Gastroesophageal sphincter (tissue), 4 donors: ENCODE data around the gene DSCAML1. TPM values are rescaled to one million over a fixed set of nuclear protein-coding genes. Genes with fewer than 3 reads are reported as not detected.

Experiments
- ATAC-seq: fragments of 150-250 bp; one replicate; pipeline ENCODE4 v1.9.1; 2016; ENCODE audit warnings: mild to moderate bottlenecking, moderate library complexity
- H3K27ac ChIP-seq, 4 donors: fragments of 200-600 bp; sonication (generic) in 3 of 4; 1 replicate in 3 of 4; 2 replicates in 1 of 4; pipeline ENCODE4 v1.5.1; 2016 to 2019
- H3K27me3 ChIP-seq: fragments of 200-600 bp; sonication (generic); one replicate; pipeline ENCODE4 v1.5.1; 2019
- H3K36me3 ChIP-seq, 2 donors: fragments of 200-600 bp; sonication (generic); one replicate each; pipeline ENCODE4 v1.5.1; 2019; ENCODE audit warnings: control low read depth in 1 of 2
- H3K4me1 ChIP-seq, 3 donors: fragments of 200-600 bp; sonication (generic); 1 replicate in 2 of 3; 2 replicates in 1 of 3; pipeline ENCODE4 v1.5.1; 2016 to 2019; ENCODE audit warnings: control low read depth in 2 of 3
- H3K4me3 ChIP-seq, 2 donors: fragments of 200-600 bp; sonication (generic); one replicate each; pipeline ENCODE4 v1.5.1; 2019; ENCODE audit warnings: mild to moderate bottlenecking in 1 of 2, moderate library complexity in 1 of 2
- H3K9me3 ChIP-seq, 3 donors: fragments of 200-600 bp; sonication (generic); one replicate each; pipeline ENCODE4 v1.5.1; 2017 to 2019; ENCODE audit warnings: control low read depth in 2 of 3
- CTCF ChIP-seq, 4 experiments: fragments of 200-600 bp in 2 of 4; fragments of 450-650 bp in 2 of 4; sonication (generic) in 1 of 4; IDR thresholded peaks; one replicate each; pipeline ENCODE4 v1.5.1; 2017 to 2019; ENCODE audit warnings: antibody characterized with exemption in 4 of 4, mild to moderate bottlenecking in 2 of 4, moderate library complexity in 2 of 4
- EP300 ChIP-seq: sonication (generic); formaldehyde crosslinking; IDR thresholded peaks from one replicate; pipeline ENCODE4 v1.6.1; 2017; ENCODE audit warnings: antibody characterized with exemption, mild to moderate bottlenecking
- POLR2A ChIP-seq, 2 donors: fragments of 450-650 bp; IDR thresholded peaks; one replicate each; pipeline ENCODE4 v1.6.1; 2017; ENCODE audit warnings: antibody characterized with exemption in 2 of 2, mild to moderate bottlenecking in 2 of 2, moderate library complexity in 1 of 2
- POLR2AphosphoS5 ChIP-seq: sonication (generic); formaldehyde crosslinking; IDR thresholded peaks from one replicate; pipeline ENCODE4 v1.6.1; 2017; ENCODE audit warnings: antibody characterized with exemption
- WGBS, 2 donors: methylation state at CpG; one replicate each; pipeline ENCODE4 v1.1.5; 2018; ENCODE audit warnings: low coverage in 1 of 2; 5-methylcytosine and 5-hydroxymethylcytosine counted together
- total RNA-seq, 4 donors: library from RNA; depleted of rRNA; stranded (reverse); fragments of >200 nt; gene quantifications; one replicate each; pipeline ENCODE4 v1.1.0, GENCODE V29; 2016

DSCAML1 gene
- 1 to 10 TPM in 1 of 4 donors, under 1 TPM in 3; 0.35 to 2.5 (median 0.73) TPM for total RNA-seq

- H3K4me1 ChIP-seq = peaks cover 0 to 21% (median 18%) of the 10 kb centered on the region in 3 donors
- peaks cover 63% of the 10 kb centered on the region for H3K27me3 ChIP-seq
- no peaks in the 10 kb centered on the region for H3K36me3 ChIP-seq
- TF ChIP-seq EP300 (no peak), POLR2A (IDR thresholded peaks at IDR 0.05) (no peak), POLR2AphosphoS5 (no peak), CTCF (IDR thresholded peaks at IDR 0.05) (no peak)
- H3K4me3 ChIP-seq = peak within 1 kb of the TSS in 1 of 2 donors; percentile 49
- ATAC-seq = peak; percentile 78
- WGBS, 2 donors = no CpG with 5 or more reads among the region's 66 CpGs
- no peaks in the 10 kb centered on the region for H3K9me3 ChIP-seq
- H3K27ac ChIP-seq = no peak within 1 kb of the TSS
Observed at GRCh38 chr11:117796872-117797529, at the start of gene DSCAML1. DSCAML1 (minus strand) TSS chr11:117797216; CDS start chr11:117797079, 137 bp downstream.

GRCh38 chr11:117843666-117844484 is 46.9 kb upstream of the DSCAML1 start:
- peak; percentile 66 for ATAC-seq
- WGBS, 2 donors = 0 to 3% methylated on average over 5 of the region's 9 CpGs

GRCh38 chr11:117842131-117842941 is 45.3 kb upstream of the DSCAML1 start:
- Histone ChIP-seq H3K4me1 (peaks cover 0 to 21% (median 0%) of the 10 kb centered on the region in 3 donors), H3K36me3 (peaks cover 0 to 38% of the 10 kb centered on the region in 2 donors), H3K4me3 (no peak overlapping the region), H3K27ac (peak overlapping the region in 1 of 4 donors; percentile 37), H3K9me3 (no peaks in the 10 kb centered on the region), H3K27me3 (no peaks in the 10 kb centered on the region)
- ATAC-seq = peak; percentile 46
- TF ChIP-seq CTCF (IDR thresholded peaks at IDR 0.05) (no peak), POLR2A (IDR thresholded peaks at IDR 0.05) (no peak), POLR2AphosphoS5 (no peak), EP300 (no peak)
- 66 to 100% methylated on average over 2 to 5 of the region's 16 CpGs for WGBS, 2 donors

More at GRCh38 chr11:117843666-117844484, 46.9 kb upstream of the DSCAML1 start:
- H3K4me1 ChIP-seq = peaks cover 0 to 21% (median 0%) of the 10 kb centered on the region in 3 donors
- H3K27ac ChIP-seq = no peak overlapping the region
- H3K4me3 ChIP-seq = no peak overlapping the region
- no peak for TF ChIP-seq EP300
- no peak for TF ChIP-seq POLR2A (IDR thresholded peaks at IDR 0.05)
- peak in 3 of 4 experiments; percentile 97 to 99 (median 99) for TF ChIP-seq CTCF (IDR thresholded peaks at IDR 0.05)
- peak; percentile 8 for TF ChIP-seq POLR2AphosphoS5
- no peaks in the 10 kb centered on the region for H3K9me3 ChIP-seq
- H3K36me3 ChIP-seq = peaks cover 0 to 23% of the 10 kb centered on the region in 2 donors
- no peaks in the 10 kb centered on the region for H3K27me3 ChIP-seq

GRCh38 chr11:117841551-117842031 is 44.6 kb upstream of the DSCAML1 start:
- Histone ChIP-seq H3K36me3 (peaks cover 0 to 44% of the 10 kb centered on the region in 2 donors), H3K9me3 (no peaks in the 10 kb centered on the region), H3K27me3 (no peaks in the 10 kb centered on the region), H3K4me3 (no peak overlapping the region), H3K27ac (peak overlapping the region in 1 of 4 donors; percentile 19), H3K4me1 (peaks cover 0 to 21% (median 0%) of the 10 kb centered on the region in 3 donors)
- no peak for ATAC-seq
- 81 to 85% methylated on average over 3 to 6 of the region's 7 CpGs for whole genome bisulfite sequencing, 2 donors
- TF ChIP-seq POLR2A (IDR thresholded peaks at IDR 0.05) = no peak
- TF ChIP-seq POLR2AphosphoS5 = no peak
- TF ChIP-seq CTCF (IDR thresholded peaks at IDR 0.05) = no peak
- no peak for TF ChIP-seq EP300
